HG02852 (cell line): ENCODE results near the gene SLC30A3.
"Not testable (repeated sequence)": the region's sequence is repeated elsewhere in the genome, so short reads cannot be mapped to it uniquely, and the experiment has no call there.

Experiments used
- ATAC-seq: cut with Tn5 transposase; IDR thresholded peaks from one replicate; pipeline ENCODE4 v1.9.1; 2021; ENCODE audit warnings: mild to moderate bottlenecking, moderate library complexity; ENCODE audit not compliant: unreplicated experiment

The SLC30A3 gene

DNA sequence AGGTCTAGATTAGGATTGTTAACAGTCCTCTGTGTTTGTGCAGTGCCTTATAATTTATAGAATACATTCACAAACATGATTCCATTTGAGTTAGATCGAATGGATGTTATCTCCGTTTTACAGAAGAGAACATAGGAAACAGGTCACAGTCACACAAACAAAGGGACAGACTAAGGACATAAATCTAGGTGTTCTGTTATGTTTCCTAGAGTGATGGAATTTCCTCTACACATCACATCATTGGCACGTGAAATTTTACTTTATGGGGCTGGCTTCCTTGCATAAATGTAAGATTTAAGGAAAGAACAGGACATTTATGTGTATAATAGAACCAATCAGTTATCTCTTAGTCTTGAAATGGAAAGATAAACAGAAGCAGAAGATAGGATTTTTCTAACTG, 25.8 kb upstream of the SLC30A3 start:
- ATAC-seq: no peak

DNA sequence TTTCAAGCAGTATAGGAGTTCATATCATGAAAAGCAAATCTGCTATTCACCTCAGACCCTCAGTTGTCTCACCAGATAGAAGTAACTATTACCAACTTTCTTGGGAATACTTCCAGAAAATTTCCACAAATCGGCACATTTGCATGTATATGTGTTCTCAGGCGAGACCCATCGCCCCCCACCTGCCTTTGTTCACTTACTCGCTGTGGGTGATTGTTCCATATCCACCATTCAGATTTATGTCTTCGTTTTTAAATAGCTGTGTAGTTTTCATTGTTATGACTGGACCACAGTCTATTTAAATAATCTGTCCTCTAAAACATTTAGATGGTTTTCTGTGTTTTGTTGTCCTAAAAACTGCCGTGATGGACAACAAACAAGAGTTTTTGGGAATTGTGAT, 22.6 kb upstream of the SLC30A3 start:
- no peak for ATAC-seq

DNA sequence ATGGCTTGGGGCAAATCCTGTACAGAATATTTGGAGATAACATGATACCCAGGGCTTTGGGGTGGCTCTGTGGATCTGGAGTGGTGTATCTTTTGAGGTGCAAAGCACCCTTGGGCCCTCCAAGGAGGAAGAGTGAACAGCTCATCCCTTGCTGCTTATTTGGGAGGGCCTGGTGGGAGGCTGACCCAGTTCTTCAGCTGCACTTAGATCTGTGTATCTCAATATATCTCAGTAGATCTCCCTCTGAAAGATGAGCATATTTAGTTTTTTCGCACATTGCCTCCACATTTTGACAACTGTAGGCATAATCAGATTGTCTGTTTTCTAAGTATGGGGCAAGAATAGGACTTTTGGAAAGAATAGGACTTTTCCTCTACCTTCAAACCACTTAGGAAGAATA, 22.1 kb upstream of the SLC30A3 start:
- ATAC-seq: no peak

DNA sequence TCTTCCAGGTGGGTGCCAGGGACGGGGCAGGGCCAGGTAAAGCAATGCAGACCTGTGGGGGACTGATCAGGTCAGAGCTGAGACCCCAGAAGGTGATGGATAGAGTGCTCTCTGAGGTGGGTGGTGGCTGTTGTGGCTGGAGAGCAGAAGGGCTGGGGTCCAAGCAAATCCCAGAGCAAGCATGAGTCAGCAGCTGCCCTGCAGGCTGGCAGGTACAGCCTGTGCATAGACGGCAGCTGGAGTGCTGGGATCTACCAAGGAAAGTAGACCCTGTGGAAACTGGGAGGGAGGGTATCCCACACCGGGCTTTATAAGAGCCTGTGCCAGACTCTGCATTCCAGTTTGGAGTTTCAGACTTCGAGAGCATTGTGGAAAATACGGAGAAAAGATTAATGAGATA, 20.0 kb upstream of the SLC30A3 start:
- ATAC-seq: no peak

DNA sequence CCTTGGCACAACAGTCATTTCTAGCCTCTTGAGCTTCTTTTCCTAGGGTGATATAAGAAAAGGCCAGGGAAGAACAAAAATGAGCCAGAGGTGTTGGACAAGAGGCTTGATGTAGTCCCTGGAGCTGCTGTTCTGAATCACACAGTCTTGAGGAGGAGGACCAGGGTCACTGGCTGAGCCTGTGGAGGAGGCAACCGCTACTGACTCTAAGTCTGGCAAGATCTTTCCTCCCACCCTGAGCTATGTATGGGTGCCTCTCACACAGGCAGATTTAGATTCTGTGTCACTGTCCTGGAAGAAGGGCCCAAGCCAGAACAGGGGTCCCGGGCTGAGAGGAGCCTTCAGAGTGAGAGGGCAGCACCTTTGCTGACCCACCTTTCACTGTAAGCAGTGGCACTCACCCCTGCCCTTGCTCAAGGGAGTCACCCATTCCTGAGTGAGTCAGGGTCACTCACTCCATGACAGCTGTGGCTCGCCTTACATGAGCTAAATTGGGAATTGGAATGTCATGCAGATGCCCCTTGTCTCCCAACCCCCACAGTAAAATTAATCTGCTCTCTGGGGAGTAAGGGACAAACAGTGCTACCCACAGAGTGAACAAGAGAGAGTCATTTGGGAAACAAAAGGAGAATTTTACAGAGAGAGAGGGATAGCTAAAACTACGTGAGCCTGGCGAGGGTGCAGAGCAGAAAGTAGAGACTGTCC, 19.2 kb upstream of the SLC30A3 start, which contains the start of gene TRIM54:
TRIM54 (plus strand) TSS at position 575 of the 705 bp plus-strand sequence. CDS start 303 bp downstream, outside the sequence.
- ATAC-seq: no peak

DNA sequence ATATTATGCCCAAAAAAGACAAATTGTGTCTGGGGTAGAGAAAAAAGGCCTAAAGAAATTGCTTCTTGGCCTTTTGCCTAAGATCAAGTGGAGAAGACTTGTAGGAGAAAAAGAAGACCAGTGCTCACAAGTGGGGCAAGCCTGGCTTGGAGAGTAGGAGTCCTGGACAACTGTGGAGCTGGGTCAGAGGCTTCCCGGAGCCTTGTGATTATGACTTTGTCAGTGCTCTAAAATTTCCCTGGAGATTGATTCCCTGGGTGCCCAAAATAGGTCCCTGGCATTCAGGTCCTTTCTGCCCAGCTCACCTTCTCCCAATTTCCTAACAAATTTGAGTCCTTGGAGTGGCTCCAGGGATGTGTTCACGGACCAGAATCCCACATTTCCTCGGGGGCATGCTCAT, 18.6 kb upstream of the SLC30A3 start:
- ATAC-seq: no peak

DNA sequence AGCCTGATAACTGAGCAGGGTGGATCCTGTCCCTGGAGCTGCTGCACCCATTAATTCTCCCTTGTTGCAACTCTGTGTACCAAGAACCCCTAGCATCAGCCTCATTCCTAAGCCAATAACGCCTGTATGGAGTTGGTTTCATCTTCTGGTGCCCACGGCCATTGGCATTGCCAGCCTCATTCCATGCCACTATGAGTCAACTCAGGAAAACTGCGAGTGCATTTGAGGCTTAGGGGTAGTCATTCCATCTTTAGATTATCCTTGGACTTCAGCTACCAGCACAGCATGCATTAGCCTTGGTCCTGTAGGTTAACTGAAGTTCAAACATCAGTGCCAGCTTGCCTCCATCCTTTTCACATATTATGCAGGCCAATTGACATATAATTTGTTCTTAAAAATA, 18.0 kb upstream of the SLC30A3 start:
- no peak for ATAC-seq

DNA sequence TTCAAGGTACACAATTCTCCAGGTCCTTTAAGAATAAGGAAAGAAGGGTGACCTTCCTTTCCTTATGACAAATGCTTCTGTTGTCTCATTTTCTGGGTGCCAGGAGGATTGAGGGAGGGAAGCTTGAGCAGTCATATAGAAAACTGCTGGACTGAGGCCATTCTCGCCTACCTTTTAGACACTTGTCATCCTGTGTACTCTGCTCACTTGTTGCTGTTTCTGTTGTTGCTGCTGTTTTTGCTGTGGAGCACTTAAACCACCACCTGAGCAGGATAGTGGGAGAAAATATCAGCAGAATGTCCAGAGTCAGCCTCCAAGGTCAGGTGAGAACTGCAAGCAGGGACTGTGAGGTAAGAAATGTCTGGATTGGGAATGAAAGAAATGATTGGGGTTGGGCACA, 15.2 kb upstream of the SLC30A3 start:
- no peak for ATAC-seq

DNA sequence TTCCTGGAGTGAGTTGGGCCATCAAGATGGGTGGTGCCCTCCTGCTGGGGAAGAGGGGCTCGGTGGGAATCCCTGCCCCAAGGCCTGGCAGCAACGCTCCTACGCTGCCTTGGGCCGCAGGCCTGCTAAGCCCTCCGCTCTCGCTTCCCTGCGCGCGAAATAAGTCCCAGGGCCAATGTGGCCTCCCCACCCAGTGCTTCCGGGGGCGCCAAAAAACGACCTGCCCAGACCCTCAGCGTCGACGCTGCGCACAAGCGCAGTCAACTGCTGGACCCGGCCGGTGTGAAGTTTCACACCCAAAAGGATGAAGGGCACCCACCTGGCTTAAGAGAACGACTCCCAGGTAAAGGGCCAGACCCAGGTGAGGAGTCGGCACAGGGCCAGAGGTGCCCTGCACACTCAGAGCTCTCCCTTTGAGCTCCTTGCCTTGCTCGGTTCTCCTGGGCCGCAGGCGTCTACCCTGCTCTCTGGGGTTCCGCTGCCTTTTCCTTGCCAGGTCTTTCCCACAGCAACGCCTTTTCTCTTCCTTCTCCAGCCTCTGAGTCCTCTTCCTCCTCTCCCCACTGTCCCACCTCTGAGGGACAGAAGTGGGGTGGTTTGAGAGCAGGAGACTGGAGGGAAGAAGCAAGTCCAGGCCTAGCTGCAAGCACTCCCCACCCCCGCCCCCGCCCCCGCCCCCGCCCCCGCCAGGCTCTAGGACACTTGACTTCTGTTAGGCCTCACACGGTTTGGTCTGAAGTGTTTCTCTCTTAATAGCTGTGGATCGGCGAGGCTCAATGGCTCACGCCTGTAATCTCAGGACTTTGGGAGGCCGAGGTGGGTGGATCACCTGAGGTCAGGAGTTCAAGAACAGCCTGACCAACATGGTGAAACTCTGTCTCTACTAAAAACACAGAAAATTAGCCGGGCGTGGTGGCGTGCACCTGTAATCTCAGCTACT, 12.6 kb upstream of the SLC30A3 start, which contains the start of gene DNAJC5G:
DNAJC5G (plus strand) TSS at position 223 of the 940 bp plus-strand sequence. CDS start 1,296 bp downstream, outside the sequence.
- no peak for ATAC-seq

DNA sequence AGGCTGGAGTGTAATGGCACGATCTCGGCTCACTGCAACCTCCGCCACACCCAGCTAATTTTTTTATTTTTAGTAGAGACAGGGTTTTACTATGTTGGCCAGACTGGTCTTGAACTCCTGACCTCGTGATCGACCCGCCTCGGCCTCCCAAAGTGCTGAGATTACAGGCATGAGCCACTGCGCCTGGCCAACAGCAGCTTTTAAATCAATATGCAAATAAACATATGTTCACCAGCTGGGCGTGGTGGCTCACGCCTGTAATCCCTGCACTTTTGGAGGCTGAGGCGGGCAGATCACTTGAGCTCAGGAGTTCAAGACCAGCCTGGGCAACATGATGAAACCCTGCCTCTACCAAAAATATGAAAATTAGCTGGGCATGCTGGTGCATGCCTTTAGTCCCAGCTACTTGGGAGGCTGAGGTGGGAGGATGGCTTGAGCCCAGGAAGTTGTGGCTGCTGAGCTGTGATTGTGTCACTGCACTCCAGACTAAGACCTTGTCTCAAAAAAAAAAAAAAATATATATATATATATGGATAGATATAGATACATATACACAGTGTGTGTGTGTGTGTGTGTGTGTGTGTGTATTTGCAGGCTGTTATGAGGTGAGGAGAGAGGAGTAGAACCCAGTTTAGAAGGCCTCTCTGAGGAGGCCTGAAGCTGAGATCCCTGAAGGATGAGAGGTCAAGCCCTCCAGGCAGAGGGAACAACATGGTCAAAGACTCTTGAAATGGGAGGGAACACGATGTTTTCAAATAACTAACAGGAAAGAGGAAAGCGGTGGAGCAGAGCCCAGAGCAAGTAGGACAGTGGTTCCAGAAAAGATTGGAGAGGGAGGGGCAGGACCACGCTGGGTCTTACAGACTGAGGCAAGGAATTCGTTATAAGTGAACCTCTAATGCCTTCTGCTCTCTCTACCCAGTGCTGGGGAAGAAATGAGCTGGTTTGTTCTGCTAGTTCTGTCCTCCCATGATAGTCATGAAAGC, 10.0 kb upstream of the SLC30A3 start:
- ATAC-seq: not testable (repeated sequence)

DNA sequence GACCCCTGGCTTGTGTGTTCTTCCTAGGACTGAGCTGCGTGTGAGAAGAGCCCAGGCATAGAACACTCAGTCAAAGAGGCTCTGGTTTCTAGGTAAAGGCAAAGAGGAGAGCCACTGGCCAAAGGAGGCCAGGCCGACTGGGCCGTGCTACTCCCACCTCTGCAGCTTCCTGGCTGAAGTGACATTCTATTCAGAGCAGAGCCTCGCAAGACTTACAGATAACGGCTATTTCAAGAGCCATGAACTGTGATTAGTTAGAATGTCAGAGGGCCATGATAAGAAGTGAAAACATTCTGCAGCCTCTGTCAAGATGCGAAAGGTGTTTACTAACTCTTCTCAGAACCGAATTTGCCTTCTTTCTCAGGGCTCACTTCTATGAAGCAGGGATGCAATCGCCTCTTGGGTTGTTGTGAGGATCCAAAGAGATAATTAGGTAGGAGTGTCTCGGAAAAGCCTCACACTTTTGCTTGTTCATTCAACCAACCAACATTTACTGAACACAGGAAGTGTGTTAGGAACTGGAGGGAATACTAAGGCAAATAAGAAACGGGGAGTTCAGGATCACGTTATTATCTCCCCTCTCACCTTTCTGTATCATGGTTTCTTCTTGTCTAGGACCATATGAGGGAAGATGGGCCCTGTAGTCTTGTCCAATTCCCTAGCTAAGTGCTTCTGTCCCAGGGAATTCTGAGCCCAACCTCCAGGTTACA, 8.9 kb upstream of the SLC30A3 start:
- no peak for ATAC-seq

DNA sequence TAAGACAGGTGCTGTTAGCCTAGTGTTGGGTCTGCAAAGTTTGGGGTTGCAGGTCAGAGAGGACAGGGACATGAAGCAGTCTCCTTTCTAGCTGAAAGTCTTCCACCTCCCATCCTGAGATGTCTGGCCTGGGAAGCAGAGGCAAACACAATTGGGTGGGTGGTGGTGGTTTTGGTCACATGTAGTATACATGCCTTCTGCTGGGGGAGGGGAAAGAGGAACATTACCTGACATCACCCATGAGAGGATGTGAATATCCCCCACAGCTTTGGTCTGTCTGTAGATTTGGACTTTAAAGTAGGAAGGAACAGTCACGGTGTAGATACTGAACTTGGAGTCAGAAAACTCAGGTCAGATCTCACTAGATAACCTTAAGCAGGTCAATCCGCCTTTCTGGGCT, 7.8 kb upstream of the SLC30A3 start:
- no peak for ATAC-seq

DNA sequence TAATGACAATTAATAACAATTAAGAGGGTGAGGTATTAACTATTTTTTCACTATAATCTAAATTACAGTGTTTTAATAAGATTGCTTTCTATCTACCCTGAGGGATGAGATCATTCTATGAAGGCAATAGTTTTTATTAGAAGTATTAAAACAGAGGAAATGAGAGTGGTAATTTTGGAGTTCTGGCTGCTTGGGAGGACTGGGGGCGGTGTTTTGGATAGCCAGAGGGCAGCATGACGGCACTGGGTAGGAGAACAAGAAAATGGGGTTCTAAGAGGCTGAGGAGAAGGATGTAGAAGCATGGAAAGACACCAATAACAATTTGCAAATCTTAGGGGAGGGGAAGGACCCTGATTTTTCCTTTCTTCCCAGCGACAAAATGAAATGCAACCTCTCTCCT, 7.3 kb upstream of the SLC30A3 start:
- ATAC-seq: no peak

DNA sequence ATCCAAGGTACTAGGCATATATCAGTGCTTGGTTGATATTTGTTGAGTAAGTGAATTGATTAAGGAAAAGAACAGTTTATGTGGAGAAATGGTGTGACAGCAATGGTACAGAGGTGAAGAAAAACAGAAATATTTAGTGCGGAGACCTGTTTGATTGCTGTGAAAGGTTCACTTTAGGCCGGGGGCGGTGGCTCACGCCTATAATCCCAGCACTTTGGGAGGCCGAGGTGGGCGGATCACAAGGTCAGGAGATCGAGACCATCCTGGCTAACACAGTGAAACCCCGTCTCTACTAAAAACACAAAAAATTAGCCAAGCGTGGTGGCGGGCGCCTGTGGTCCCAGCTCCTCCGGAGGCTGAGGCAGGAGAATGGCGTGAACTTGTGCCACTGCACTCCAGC, 5.4 kb upstream of the SLC30A3 start:
- ATAC-seq: not testable (repeated sequence)

DNA sequence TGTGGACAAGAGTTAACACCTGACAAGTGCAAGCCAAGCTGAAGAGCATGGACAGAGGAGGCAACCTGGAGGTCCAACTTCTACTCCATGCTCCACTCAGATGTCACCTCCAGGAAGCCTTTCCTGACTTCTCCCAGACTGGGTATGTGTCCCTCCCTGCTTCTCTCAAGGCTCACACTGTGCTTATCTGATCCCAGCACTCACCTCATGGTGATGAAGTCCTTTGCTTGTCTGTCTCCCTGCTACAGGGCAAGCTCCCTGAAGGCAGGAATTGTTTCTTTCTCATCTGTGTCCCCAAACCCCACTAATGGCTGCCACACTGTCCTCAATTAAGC, 2.7 kb upstream of the SLC30A3 start:
- no peak for ATAC-seq

DNA sequence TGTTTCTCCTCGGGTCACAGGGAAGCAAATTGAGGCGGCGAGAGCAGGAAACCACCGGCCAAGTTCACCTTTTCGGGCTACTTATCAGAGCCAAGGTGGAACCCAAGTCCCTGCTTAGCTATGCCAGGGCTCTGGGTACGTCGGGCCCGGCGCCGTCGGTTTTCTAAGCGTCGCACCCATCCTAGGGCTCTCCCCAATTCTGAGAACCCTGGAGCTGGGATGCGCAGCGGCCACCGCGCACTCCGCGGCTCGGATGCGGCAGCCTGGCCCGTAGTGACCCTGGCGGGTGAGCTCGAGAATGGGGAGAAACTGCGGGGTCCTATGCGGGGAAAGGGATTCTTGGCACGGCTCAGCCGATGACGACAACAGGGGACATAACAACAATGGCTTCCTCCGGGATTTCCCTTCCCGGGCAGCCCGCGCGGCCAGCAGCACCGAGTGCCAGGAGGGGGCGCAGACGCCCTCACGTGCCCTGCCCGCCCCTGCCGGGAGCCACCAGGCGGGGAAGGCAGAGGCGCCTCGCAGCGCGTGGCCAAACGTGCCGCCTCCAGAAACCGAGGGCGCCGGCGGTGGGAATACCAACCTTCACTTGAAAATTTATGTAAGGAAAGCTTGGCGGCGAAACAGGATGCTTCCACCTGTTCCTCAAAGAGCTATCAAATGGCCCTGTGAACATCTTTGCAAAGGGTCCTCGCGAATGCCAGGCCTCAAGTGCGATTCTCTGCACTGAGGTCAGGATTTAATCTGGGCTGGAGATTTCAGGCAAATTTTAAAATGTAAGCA, 2.1 kb upstream of the SLC30A3 start:
- no peak for ATAC-seq

DNA sequence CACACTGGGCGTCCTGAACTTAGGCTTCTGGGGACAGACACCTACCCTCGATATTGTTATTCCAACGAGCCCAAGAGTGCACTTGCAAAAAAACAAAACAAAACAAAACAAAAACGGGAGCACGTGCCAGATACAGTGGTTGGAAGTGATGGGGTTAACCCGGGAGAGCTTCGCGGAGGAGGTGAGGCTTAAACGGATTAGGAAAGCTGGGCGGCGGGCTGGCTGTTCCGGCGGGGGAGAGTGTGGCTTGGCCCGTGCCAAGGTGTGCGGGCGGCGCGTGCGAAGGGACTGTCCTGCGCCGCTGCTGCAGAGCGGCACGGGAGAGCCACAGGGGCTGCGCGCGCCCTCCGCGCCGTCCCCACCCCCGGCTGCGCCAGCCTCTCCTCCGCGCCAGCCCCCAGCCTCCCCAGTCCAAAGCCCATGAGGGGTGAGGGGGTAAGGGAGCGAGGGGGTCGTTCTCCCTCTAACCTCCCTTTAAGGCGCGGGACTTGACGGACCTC, 1.5 kb upstream of the SLC30A3 start:
- ATAC-seq: no peak

DNA sequence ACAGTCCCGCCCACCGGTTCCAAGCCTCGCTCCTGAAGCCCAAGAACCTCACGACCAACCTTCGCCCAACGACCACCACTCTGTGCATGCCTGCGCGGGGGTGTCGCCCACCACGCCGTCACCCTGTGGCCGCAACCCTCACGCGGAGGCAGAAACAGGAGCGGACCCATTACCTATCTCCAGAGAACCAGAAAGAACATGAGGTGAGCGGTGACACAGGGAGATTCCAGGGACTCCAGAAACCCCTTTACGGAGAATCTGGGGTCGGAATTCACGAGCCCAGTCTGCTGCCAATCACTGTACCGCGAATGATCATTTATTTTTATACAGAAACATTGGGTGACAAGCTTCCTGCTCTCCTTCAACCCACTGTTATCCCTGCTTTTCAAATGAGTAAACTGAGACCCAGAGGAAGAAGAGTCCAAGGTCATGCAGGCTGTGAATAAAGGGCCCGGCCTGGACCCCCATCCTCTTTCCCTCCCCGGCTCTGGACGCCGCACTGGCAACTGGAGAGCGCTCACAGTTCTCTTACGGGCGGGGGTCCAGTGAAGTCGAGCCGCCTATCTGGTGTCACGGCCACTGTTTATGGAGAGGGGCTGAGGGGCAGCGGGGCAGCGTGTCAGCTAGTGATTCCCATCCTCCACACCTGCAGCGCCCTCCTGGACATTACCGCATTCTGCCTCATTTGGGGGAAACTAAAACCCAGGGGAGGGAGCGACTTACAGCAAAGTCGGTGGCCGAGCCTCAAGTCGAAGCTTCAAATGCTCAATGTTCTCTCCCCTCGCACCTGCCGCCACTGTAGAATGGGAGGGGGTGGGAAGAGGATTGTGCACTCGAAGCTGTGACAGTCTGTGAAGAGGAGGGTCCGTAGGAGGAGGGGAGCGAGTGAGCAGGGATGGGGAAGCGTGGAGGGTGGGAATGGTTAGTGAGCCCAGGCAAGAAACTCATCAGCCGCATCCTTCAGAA, 723 bp upstream of the SLC30A3 start:
- ATAC-seq: no peak
